Skeletal muscle satellite cell (primary cell): ENCODE results near the gene TCHH. TPM values are rescaled to one million over a fixed set of nuclear protein-coding genes. Genes with fewer than 3 reads are reported as not detected.
"Not testable (repeated sequence)": the region's sequence is repeated elsewhere in the genome, so short reads cannot be mapped to it uniquely, and the experiment has no call there.

Source experiments
- H3K27me3 ChIP-seq: 2 replicates; pipeline ENCODE4 v1.7.0; 2013; ENCODE audit warnings: low read length; ENCODE audit not compliant: control insufficient read depth, insufficient read depth
- H3K36me3 ChIP-seq: 2 replicates; pipeline ENCODE4 v1.7.0; 2013; ENCODE audit warnings: mild to moderate bottlenecking, control low read depth, low read length; ENCODE audit not compliant: insufficient read depth
- H3K4me1 ChIP-seq: 2 replicates; pipeline ENCODE4 v1.7.0; 2013; ENCODE audit warnings: low read length; ENCODE audit not compliant: control insufficient read depth, insufficient read depth
- H3K4me2 ChIP-seq: 2 replicates; pipeline ENCODE4 v1.7.0; 2013; ENCODE audit warnings: mild to moderate bottlenecking, low read length
- H3K4me3 ChIP-seq: 2 replicates; pipeline ENCODE4 v1.7.0; 2013; ENCODE audit warnings: low read length
- H3K9ac ChIP-seq: 2 replicates; pipeline ENCODE4 v1.7.0; 2013; ENCODE audit warnings: mild to moderate bottlenecking, low read depth, low read length, moderate library complexity
- H3K9me3 ChIP-seq: replicated peaks from 2 replicates; pipeline ENCODE4 v1.7.0; 2013; ENCODE audit warnings: mild to moderate bottlenecking, control low read depth, low read length
- total RNA-seq: library from RNA; depleted of rRNA; stranded (reverse); fragments of >200 nt; gene quantifications from 2 replicates; pipeline ENCODE4 v1.2.3, GENCODE V29; 2012; rRNA removed

Gene TCHH
- total RNA-seq = not detected in 2 replicates

- peaks cover 86% of the 10 kb centered on the region for H3K27me3 ChIP-seq
- H3K9me3 ChIP-seq = no peaks in the 10 kb centered on the region
- H3K4me3 ChIP-seq = no peak within 1 kb of the TSS
- no peak within 1 kb of the TSS for H3K9ac ChIP-seq
- H3K4me2 ChIP-seq = no peak within 1 kb of the TSS
- H3K4me1 ChIP-seq = peaks cover 22% of the 10 kb centered on the region
- H3K36me3 ChIP-seq = no peaks in the 10 kb centered on the region
These were observed at the start of gene TCHH for GRCh38 chr1:152115344-152115743. Gene TCHH, minus strand, starts transcription at chr1:152115444. Its CDS starts 1,364 bp downstream, at chr1:152114080.

GRCh38 chr1:152164517-152165136 lies 49.4 kb upstream of the TCHH start:
- H3K4me1 ChIP-seq = peaks cover 24% of the 10 kb centered on the region
- H3K4me3 ChIP-seq = no peak overlapping the region
- no peaks in the 10 kb centered on the region for H3K9me3 ChIP-seq
- peaks cover 66% of the 10 kb centered on the region for H3K27me3 ChIP-seq
- no peaks in the 10 kb centered on the region for H3K36me3 ChIP-seq
- H3K4me2 ChIP-seq = no peak overlapping the region
- no peak overlapping the region for H3K9ac ChIP-seq

DNA sequence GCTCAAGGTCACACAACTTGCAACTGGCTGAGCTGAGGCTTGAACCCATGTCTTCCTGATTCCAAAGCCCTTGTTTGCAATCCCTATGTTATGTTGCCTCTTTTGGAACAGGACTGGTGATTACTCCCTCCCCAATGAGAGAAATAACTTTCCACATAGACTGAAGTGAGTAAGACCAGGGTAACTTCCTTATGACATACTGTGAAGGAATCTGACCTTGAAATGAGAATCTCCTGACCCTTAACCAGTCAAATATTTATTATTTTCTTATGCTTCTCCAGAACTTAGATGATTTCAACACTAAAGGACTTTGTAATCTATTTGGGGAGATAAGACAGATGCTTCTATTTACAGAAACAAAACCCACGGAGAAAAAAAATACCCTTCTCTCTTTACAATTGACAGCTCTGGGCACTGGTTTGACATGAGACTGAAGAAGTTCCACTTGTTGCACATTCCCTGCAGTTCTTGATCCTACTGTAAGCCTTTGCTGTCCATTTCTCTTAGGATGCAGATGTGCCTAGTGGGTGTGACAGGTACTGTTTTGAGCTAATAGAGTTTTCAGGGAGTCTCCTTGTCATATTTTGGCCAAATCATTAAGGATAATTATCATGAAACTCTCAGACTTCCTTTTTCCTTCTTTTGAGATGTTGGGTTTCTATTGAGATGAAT lies 47.7 kb upstream of the TCHH start:
- H3K4me2 ChIP-seq = peak overlapping the region; percentile 29
- H3K4me1 ChIP-seq = peaks cover 17% of the 10 kb centered on the region

DNA sequence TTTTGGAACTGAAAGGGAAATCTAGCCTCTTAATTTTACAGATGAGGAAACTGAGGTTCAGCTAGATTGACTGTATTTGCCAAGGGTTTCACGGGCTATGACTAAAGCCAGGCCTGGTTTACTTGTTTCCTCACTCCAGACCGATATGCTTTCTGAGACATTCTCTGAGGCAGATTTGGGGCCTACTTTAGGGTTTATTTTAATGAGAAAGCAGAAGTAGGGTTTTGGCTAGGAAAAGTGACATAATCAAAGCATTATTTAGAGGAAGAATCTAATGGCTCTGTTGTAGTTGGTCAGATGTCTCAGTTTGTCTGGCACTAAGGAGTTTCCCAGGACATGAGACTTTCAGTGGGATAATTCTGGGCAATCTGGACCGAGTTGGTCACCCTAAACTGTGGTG lies 45.3 kb upstream of the TCHH start:
- no peak overlapping the region for H3K4me2 ChIP-seq
- no peaks in the 10 kb centered on the region for H3K36me3 ChIP-seq
- no peak overlapping the region for H3K9ac ChIP-seq
- H3K4me3 ChIP-seq = no peak overlapping the region
- no peaks in the 10 kb centered on the region for H3K9me3 ChIP-seq
- peaks cover 49% of the 10 kb centered on the region for H3K27me3 ChIP-seq
- peaks cover 10% of the 10 kb centered on the region for H3K4me1 ChIP-seq

More for the DNA sequence above, 47.7 kb upstream of the TCHH start:
- no peak overlapping the region for H3K4me3 ChIP-seq
- H3K36me3 ChIP-seq = no peaks in the 10 kb centered on the region
- no peak overlapping the region for H3K9ac ChIP-seq
- H3K9me3 ChIP-seq = no peaks in the 10 kb centered on the region
- H3K27me3 ChIP-seq = peaks cover 54% of the 10 kb centered on the region

GRCh38 chr1:152159144-152159543 lies 43.9 kb upstream of the TCHH start, which contains the start of gene RPTN:
Gene RPTN, minus strand, starts transcription at chr1:152159228. Its CDS starts 1,339 bp downstream, at chr1:152157889.
- H3K4me3 ChIP-seq = no peak within 1 kb of the TSS
- H3K9ac ChIP-seq = no peak within 1 kb of the TSS
- no peaks in the 10 kb centered on the region for H3K9me3 ChIP-seq
- H3K4me2 ChIP-seq = no peak within 1 kb of the TSS
- no peaks in the 10 kb centered on the region for H3K36me3 ChIP-seq
- peaks cover 35% of the 10 kb centered on the region for H3K27me3 ChIP-seq
- H3K4me1 ChIP-seq = peaks cover 10% of the 10 kb centered on the region

GRCh38 chr1:152153996-152154395 lies 38.8 kb upstream of the TCHH start:
- H3K4me2 ChIP-seq = no peak overlapping the region

DNA sequence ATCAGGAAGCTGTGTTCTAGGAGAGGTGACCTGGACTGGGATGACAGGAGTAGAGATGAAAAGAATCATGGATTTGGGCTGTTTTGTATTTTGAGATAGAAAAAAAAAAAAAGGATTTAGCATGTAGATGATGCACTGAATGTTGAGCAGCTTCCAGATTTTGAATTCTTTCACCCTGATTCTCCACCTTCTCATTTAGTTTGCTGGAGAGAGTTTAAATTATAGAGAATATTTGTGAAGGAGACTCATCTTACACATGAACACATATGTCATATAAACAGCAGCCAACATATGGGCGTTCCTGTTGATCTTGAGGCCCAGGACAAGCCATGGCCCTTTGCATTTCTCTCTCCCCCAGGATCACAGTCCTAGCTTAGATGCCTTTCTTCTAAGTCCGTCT lies 36.4 kb upstream of the TCHH start:
- no peaks in the 10 kb centered on the region for H3K4me1 ChIP-seq
- no peak overlapping the region for H3K4me2 ChIP-seq
- no peak overlapping the region for H3K4me3 ChIP-seq
- H3K9ac ChIP-seq = no peak overlapping the region
- no peaks in the 10 kb centered on the region for H3K9me3 ChIP-seq
- no peaks in the 10 kb centered on the region for H3K36me3 ChIP-seq
- H3K27me3 ChIP-seq = peaks cover 35% of the 10 kb centered on the region

More at GRCh38 chr1:152153996-152154395, 38.8 kb upstream of the TCHH start:
- Histone ChIP-seq H3K36me3 (no peaks in the 10 kb centered on the region), H3K4me1 (no peaks in the 10 kb centered on the region), H3K9ac (no peak overlapping the region), H3K9me3 (no peaks in the 10 kb centered on the region), H3K27me3 (peaks cover 45% of the 10 kb centered on the region), H3K4me3 (no peak overlapping the region)

- no peak overlapping the region for H3K4me2 ChIP-seq
- H3K27me3 ChIP-seq = peaks cover 38% of the 10 kb centered on the region
- no peaks in the 10 kb centered on the region for H3K9me3 ChIP-seq
- no peaks in the 10 kb centered on the region for H3K36me3 ChIP-seq
- H3K4me3 ChIP-seq = no peak overlapping the region
- no peaks in the 10 kb centered on the region for H3K4me1 ChIP-seq
- no peak overlapping the region for H3K9ac ChIP-seq
These were observed 33.7 kb upstream of the TCHH start for GRCh38 chr1:152148981-152149380.

GRCh38 chr1:152148051-152148450 lies 32.8 kb upstream of the TCHH start:
- Histone ChIP-seq H3K36me3 (no peaks in the 10 kb centered on the region), H3K4me1 (peaks cover 4% of the 10 kb centered on the region), H3K4me2 (no peak overlapping the region), H3K9me3 (no peaks in the 10 kb centered on the region), H3K27me3 (peaks cover 34% of the 10 kb centered on the region), H3K4me3 (no peak overlapping the region), H3K9ac (no peak overlapping the region)

DNA sequence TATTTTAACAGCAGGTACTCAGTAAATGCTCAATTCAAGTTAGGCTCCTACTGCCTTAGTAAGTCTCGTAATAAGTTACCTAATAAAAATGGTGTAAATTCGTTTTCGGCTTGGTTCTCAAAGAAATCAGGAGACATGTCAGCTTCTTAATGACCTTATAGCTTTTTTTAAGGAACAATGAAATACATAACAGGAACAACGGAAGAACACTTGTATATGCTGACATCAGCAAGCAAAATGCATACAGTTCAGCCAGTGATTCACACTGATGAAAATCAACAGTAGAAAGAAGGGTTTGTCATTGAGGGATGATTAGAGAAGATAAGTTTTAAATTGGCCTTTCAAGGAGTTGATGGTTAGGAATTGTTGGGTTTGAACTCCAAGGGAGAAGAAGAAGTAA lies 30.5 kb upstream of the TCHH start:
- H3K36me3 ChIP-seq = no peaks in the 10 kb centered on the region
- H3K9me3 ChIP-seq = no peaks in the 10 kb centered on the region
- no peak overlapping the region for H3K9ac ChIP-seq
- H3K27me3 ChIP-seq = peaks cover 19% of the 10 kb centered on the region
- no peak overlapping the region for H3K4me2 ChIP-seq
- H3K4me3 ChIP-seq = no peak overlapping the region
- peaks cover 4% of the 10 kb centered on the region for H3K4me1 ChIP-seq

- H3K27me3 ChIP-seq = peaks cover 26% of the 10 kb centered on the region
- H3K9ac ChIP-seq, H3K4me3 ChIP-seq, H3K4me2 ChIP-seq, H3K4me1 ChIP-seq, H3K9me3 ChIP-seq, H3K36me3 ChIP-seq: not testable (repeated sequence)
These were observed 29.5 kb upstream of the TCHH start for GRCh38 chr1:152144674-152145183.
